ENCODE data around the gene WNT7A.

DNA sequence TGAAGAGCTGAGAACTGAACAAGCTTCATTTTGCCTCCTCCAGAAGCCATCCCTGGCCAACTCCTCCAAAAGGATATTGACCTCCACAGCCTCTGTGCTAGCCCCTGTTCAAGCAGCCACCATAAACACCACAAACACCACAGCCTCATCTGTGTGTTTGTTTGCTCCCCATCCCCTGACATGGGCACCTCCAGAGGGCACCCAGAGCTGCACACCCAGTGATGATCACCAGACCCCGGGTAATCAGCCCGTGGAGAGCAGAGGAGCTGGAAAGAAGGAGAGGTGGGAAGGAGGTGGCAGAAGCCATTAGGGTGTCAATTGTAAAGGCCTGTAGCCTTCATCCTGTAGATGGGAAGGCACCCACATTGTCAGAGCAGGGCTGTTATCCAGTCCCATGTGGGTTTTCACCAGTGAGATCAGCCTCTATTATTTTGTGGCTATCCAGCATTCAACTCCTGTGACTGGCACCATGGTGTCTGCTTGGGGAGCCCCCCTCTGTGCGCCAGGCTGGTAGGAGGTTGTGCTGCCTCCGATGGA is 6.8 kb upstream of the WNT7A start:
- no peak for TF ChIP-seq POLR2A (IDR thresholded peaks at IDR 0.05)
- TF ChIP-seq, protein P1, sequence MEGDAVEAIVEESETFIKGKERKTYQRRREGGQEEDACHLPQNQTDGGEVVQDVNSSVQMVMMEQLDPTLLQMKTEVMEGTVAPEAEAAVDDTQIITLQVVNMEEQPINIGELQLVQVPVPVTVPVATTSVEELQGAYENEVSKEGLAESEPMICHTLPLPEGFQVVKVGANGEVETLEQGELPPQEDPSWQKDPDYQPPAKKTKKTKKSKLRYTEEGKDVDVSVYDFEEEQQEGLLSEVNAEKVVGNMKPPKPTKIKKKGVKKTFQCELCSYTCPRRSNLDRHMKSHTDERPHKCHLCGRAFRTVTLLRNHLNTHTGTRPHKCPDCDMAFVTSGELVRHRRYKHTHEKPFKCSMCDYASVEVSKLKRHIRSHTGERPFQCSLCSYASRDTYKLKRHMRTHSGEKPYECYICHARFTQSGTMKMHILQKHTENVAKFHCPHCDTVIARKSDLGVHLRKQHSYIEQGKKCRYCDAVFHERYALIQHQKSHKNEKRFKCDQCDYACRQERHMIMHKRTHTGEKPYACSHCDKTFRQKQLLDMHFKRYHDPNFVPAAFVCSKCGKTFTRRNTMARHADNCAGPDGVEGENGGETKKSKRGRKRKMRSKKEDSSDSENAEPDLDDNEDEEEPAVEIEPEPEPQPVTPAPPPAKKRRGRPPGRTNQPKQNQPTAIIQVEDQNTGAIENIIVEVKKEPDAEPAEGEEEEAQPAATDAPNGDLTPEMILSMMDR (IDR thresholded peaks at IDR 0.05) = no peak
